ENCODE results near the gene RPS6KA3. TPM values are rescaled to one million over a fixed set of nuclear protein-coding genes. Genes with fewer than 3 reads are reported as not detected.
A peak's percentile ranks its signal among the peaks of the same experiment; 100 is the strongest.

The RPS6KA3 gene
- total and polyA plus RNA-seq, 9 of the 15 experiments (the other 6 are each of a cell fraction or from before 2014, with no cell fraction given): 10.9 to 61.9 (median 37.4) TPM

- TF ChIP-seq DACH1 (IDR thresholded peaks at IDR 0.05; ENCODE audit: partially characterized antibody) (no peak), UBTF (IDR thresholded peaks at IDR 0.05; ENCODE audit: borderline replicate concordance in 1 of 2, low read depth in 2 of 2, low read length in 2 of 2) (no peak), BMI1 (IDR thresholded peaks at IDR 0.05; ENCODE audit: low read length) (no peak), IRF1 (CRISPR knock-in tag; IDR thresholded peaks at IDR 0.05; ENCODE audit: borderline replicate concordance) (no peak), SMC3 (conservative IDR thresholded peaks at IDR 0.05; ENCODE audit: insufficient read depth, low read depth, low read length) (no peak), ZNF639 (CRISPR knock-in tag; conservative IDR thresholded peaks at IDR 0.05 in 1 of 2, IDR thresholded peaks at IDR 0.05 in 1 of 2) (peak in 1 of 2 experiments; percentile 96; a peak in 2 of 4 replicates), CHCHD3 (CRISPR knock-in tag; IDR thresholded peaks at IDR 0.05) (no peak), ZNF431 (CRISPR knock-in tag; IDR thresholded peaks at IDR 0.05) (no peak), ARID3A (IDR thresholded peaks at IDR 0.05; ENCODE audit: borderline replicate concordance, low read depth, low read length) (no peak), SREBF2 (CRISPR knock-in tag; IDR thresholded peaks at IDR 0.05) (no peak)
- TF ChIP-seq, protein P1, sequence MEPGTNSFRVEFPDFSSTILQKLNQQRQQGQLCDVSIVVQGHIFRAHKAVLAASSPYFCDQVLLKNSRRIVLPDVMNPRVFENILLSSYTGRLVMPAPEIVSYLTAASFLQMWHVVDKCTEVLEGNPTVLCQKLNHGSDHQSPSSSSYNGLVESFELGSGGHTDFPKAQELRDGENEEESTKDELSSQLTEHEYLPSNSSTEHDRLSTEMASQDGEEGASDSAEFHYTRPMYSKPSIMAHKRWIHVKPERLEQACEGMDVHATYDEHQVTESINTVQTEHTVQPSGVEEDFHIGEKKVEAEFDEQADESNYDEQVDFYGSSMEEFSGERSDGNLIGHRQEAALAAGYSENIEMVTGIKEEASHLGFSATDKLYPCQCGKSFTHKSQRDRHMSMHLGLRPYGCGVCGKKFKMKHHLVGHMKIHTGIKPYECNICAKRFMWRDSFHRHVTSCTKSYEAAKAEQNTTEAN (CRISPR knock-in tag; IDR thresholded peaks at IDR 0.05): no peak
- TF ChIP-seq, protein P2, sequence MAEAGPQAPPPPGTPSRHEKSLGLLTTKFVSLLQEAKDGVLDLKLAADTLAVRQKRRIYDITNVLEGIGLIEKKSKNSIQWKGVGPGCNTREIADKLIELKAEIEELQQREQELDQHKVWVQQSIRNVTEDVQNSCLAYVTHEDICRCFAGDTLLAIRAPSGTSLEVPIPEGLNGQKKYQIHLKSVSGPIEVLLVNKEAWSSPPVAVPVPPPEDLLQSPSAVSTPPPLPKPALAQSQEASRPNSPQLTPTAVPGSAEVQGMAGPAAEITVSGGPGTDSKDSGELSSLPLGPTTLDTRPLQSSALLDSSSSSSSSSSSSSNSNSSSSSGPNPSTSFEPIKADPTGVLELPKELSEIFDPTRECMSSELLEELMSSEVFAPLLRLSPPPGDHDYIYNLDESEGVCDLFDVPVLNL (CRISPR knock-in tag; IDR thresholded peaks at IDR 0.05; ENCODE audit: low read depth): 0 out of 2 replicates have a peak, but pooled peaks have one; percentile 48
- TF ChIP-seq, protein P3, sequence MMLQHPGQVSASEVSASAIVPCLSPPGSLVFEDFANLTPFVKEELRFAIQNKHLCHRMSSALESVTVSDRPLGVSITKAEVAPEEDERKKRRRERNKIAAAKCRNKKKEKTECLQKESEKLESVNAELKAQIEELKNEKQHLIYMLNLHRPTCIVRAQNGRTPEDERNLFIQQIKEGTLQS (IDR thresholded peaks at IDR 0.05): no peak
- TF ChIP-seq, protein P3 (CRISPR knock-in tag; conservative IDR thresholded peaks at IDR 0.05): no peak
Measured at GRCh38 chrX:20266810-20267606, at the start of gene RPS6KA3 (continued).
